ENCODE measurements around the gene PGA3.
"Not testable (repeated sequence)": the region's sequence is repeated elsewhere in the genome, so short reads cannot be mapped to it uniquely, and the experiment has no call there.

Gene PGA3

DNA sequence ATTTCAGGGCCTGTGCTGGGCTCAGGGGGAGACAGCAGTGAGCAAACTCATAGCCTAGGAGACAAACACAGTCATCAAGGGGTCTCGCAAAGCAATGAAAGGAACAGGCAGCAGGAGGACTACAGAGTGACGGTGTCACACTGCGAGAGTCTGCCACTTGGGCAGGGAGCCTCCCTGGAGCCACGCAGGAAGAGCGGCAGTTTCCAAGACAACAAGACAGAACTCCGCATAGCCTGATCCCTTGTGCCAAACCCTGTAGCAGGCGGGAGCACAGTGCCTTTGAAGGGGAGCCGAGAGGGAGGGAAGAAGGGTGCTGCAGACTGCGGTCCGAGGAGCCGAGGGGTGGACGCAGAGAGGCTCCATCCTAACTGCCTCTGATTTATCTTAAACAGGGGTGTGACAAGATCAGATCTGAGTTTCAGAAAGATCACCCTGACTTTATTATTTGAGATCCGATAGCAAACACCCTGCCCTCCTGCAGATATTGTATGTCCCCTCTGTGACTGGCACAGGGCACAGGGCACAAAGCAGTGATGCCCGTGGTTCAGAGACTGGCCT lies 1.3 kb downstream of the PGA3 start:
- not testable (repeated sequence) for H3K36me3 ChIP-seq (ENCODE audit: control insufficient read depth, insufficient read depth, low read length); H3K27me3 ChIP-seq (ENCODE audit: control insufficient read depth, insufficient read depth, low read length, poor library complexity, severe bottlenecking); H3K4me3 ChIP-seq (ENCODE audit: insufficient read depth, low read depth, low read length); H3K9me3 ChIP-seq (ENCODE audit: control insufficient read depth, low read length); H3K27ac ChIP-seq (ENCODE audit: insufficient read depth, low read depth, low read length, poor library complexity, severe bottlenecking); H3K4me1 ChIP-seq (ENCODE audit: control insufficient read depth, insufficient read depth, low read length)
- WGBS, 2 experiments, result 74 to 75% methylated on average over 14 of the region's 14 CpGs

DNA sequence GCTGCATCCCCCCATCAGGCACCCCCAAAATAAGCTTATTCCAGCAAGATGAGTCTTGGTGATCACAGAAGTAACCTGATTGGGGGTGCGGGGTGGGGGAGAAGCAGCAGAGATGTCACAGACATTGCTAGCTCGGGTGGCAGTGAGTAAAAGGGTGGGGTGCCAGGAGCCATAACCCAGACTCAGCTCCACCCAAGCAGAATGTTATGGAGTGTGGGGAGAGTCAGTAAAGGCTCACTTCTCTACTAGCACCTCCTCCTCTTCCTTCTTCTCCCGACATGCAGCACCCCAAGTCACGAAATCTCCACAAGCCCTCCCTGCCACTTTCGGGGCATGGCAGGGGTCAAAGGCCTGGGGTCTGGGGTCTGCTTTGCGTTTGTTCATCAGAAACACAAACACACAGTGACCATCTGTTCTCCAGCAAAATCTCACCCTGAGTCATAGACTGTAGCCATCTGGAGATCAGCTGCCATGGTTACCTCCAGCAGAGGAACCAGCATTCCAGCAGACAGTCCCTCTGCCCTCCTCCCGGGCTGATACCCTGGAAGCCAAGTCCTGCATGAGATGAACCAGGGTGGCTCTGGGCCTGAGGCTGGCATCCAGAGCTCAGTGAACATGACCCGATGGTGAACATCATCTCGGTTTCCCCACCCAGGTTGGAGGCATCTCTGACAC lies 4.5 kb downstream of the PGA3 start:
- H3K4me3 ChIP-seq (ENCODE audit: insufficient read depth, low read depth, low read length); H3K27me3 ChIP-seq (ENCODE audit: control insufficient read depth, insufficient read depth, low read length, poor library complexity, severe bottlenecking); H3K27ac ChIP-seq (ENCODE audit: insufficient read depth, low read depth, low read length, poor library complexity, severe bottlenecking); H3K4me1 ChIP-seq (ENCODE audit: control insufficient read depth, insufficient read depth, low read length); H3K36me3 ChIP-seq (ENCODE audit: control insufficient read depth, insufficient read depth, low read length); H3K9me3 ChIP-seq (ENCODE audit: control insufficient read depth, low read length): not testable (repeated sequence)
- WGBS, 2 experiments, result no CpG with 5 or more reads among the region's 9 CpGs

DNA sequence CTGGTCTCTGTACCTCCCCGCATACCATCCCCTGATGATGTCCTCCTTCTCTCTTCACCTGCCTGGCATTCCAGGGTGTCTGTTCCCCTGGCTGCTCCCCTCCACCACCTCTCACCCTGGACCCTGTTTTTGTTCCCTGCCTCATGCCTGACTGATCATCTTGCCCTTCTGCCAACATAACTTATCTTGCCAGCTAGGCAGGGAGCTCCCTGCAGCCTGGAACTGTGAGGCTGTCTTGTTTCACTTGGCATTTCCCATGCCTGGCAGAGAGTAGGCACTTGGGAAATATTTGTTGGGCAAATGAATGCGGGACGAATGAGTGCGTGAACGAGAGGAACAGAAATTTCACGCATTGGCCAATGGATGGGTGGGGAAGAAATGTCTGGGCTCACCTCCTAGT lies 7.3 kb downstream of the PGA3 start:
- H3K4me1 ChIP-seq (ENCODE audit: control insufficient read depth, insufficient read depth, low read length); H3K36me3 ChIP-seq (ENCODE audit: control insufficient read depth, insufficient read depth, low read length); H3K27me3 ChIP-seq (ENCODE audit: control insufficient read depth, insufficient read depth, low read length, poor library complexity, severe bottlenecking); H3K9me3 ChIP-seq (ENCODE audit: control insufficient read depth, low read length); H3K27ac ChIP-seq (ENCODE audit: insufficient read depth, low read depth, low read length, poor library complexity, severe bottlenecking); H3K4me3 ChIP-seq (ENCODE audit: insufficient read depth, low read depth, low read length): not testable (repeated sequence)
- WGBS, 2 experiments, result no CpG with 5 or more reads among the region's 6 CpGs

DNA sequence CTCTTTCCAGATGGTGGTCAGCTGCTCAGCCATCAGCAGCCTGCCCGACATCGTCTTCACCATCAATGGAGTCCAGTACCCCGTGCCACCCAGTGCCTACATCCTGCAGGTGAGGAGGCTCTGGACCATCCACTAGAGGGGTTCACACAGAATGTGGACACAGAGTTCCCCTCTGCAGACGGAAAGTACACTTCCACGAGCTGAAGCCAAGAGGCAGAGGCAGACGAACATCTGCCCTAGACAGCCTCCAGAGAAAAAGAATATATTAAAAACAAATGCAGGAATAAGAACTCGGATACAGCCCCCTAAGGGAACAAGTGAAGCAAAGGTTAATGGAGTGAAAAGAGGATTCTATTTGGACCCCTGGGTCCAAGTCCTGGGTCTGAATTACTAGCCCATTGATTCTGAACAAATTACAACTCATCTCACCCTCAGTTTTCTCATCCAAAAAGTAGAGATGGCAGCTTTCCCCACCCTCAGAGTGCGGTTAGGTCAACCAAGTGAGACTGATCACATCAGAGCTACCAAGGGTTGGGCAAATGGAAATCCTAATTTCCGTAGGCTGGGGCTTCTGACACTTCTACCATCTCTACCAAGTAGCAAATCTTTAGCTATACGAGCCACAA lies 8.1 kb downstream of the PGA3 start:
- not testable (repeated sequence) for H3K27me3 ChIP-seq (ENCODE audit: control insufficient read depth, insufficient read depth, low read length, poor library complexity, severe bottlenecking); H3K9me3 ChIP-seq (ENCODE audit: control insufficient read depth, low read length); H3K4me3 ChIP-seq (ENCODE audit: insufficient read depth, low read depth, low read length); H3K27ac ChIP-seq (ENCODE audit: insufficient read depth, low read depth, low read length, poor library complexity, severe bottlenecking); H3K4me1 ChIP-seq (ENCODE audit: control insufficient read depth, insufficient read depth, low read length); H3K36me3 ChIP-seq (ENCODE audit: control insufficient read depth, insufficient read depth, low read length)
- 98 to 100% methylated on average over 3 of the region's 10 CpGs for WGBS, 2 experiments

DNA sequence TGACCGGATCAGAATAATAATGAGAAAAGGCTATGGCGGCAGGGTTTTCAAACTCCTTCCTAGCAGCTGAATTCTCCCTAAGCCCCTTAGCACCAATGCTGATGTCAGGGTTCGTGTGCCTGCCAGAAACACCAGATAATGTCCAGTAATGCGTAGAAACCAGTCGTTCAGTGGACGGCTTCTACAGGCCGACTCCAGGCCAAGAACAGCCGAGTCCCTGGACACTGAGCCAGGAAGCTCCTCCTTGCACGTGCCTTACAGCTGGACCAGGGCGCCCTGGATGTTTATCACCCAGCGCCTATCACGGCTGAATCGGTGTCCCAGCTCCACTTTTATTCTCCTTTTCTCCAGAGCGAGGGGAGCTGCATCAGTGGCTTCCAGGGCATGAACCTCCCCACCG lies 8.9 kb downstream of the PGA3 start:
- H3K27me3 ChIP-seq (ENCODE audit: control insufficient read depth, insufficient read depth, low read length, poor library complexity, severe bottlenecking); H3K4me1 ChIP-seq (ENCODE audit: control insufficient read depth, insufficient read depth, low read length); H3K36me3 ChIP-seq (ENCODE audit: control insufficient read depth, insufficient read depth, low read length); H3K27ac ChIP-seq (ENCODE audit: insufficient read depth, low read depth, low read length, poor library complexity, severe bottlenecking); H3K4me3 ChIP-seq (ENCODE audit: insufficient read depth, low read depth, low read length); H3K9me3 ChIP-seq (ENCODE audit: control insufficient read depth, low read length): not testable (repeated sequence)
- no CpG with 5 or more reads among the region's 15 CpGs for WGBS, 2 experiments

DNA sequence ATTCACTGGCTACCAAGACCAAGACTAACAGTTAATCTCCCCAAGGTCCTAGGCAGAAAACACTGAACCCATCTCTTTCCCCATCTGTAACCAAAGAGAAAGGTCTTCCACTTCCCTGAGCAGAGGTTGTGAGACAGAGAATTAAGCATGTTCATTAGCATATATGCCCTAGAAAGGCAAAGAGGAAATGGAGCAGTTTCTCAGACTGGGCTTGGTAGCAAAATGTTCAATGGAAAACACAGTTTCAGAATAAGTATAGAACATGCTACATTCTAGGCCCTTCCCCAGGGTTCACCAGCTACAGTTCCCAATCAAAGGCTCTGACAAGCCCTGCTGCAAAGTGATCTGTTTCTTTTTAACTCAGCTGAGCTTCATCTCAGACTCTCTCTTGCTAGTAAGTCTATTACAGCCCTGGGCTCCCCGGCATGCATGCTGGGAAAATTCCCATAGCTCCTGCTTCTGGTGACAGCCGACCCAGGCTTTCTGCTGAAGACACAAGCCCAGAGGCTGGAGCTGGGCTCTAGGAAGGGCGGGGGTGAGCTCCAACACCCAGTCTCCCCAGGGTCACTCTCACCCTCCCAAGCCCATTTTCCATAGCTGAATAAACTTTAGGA lies 10.5 kb downstream of the PGA3 start:
- H3K27me3 ChIP-seq (ENCODE audit: control insufficient read depth, insufficient read depth, low read length, poor library complexity, severe bottlenecking); H3K9me3 ChIP-seq (ENCODE audit: control insufficient read depth, low read length); H3K4me1 ChIP-seq (ENCODE audit: control insufficient read depth, insufficient read depth, low read length); H3K4me3 ChIP-seq (ENCODE audit: insufficient read depth, low read depth, low read length); H3K27ac ChIP-seq (ENCODE audit: insufficient read depth, low read depth, low read length, poor library complexity, severe bottlenecking); H3K36me3 ChIP-seq (ENCODE audit: control insufficient read depth, insufficient read depth, low read length): not testable (repeated sequence)
- no CpG with 5 or more reads among the region's 3 CpGs for WGBS, 2 experiments

DNA sequence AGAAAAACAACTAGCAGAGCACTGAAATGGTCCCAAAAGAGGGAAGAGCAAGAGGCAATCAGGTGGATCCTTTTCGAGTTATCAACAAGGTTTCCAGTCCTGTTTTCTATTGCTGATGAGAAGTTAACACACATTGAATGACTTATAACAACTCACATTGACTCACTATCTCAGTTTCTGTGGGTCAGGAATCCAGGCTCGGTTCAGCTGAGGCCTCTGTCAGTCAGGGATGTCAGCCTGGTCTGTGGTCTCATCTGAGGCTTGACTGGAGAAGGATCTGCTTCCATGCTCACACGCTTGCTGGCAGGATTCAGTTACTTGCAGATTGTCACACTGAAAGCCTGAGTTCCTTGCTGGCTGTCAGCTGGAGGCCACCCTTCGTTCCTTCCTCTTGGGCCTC lies 15.0 kb downstream of the PGA3 start:
- H3K9me3 ChIP-seq (ENCODE audit: control insufficient read depth, low read length); H3K27me3 ChIP-seq (ENCODE audit: control insufficient read depth, insufficient read depth, low read length, poor library complexity, severe bottlenecking); H3K4me3 ChIP-seq (ENCODE audit: insufficient read depth, low read depth, low read length); H3K27ac ChIP-seq (ENCODE audit: insufficient read depth, low read depth, low read length, poor library complexity, severe bottlenecking); H3K4me1 ChIP-seq (ENCODE audit: control insufficient read depth, insufficient read depth, low read length); H3K36me3 ChIP-seq (ENCODE audit: control insufficient read depth, insufficient read depth, low read length): not testable (repeated sequence)
- WGBS, 2 experiments, result no CpG with 5 or more reads among the region's 4 CpGs

DNA sequence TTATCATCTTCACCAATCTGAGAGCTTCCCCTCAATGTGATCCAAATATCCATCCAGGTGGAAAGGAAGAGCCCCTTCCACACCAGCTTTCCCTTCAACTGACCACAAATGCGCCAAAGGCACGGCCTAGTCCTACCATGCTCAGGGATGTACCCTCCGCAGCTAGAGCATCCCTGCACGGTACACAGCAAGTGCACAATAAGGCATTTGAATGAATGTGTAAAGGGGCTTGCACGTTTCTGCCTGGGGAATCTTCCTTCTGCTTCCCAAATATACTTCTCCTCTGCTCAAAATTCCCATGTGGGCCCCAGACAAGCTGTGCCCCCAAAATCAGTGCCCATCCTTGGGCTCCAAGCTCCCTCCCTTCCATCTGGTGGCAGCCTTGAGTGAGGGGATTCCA lies 15.7 kb downstream of the PGA3 start:
- WGBS, 2 experiments, result 94 to 98% methylated on average over 5 of the region's 5 CpGs
- H3K27ac ChIP-seq (ENCODE audit: insufficient read depth, low read depth, low read length, poor library complexity, severe bottlenecking), result not testable (repeated sequence)

DNA sequence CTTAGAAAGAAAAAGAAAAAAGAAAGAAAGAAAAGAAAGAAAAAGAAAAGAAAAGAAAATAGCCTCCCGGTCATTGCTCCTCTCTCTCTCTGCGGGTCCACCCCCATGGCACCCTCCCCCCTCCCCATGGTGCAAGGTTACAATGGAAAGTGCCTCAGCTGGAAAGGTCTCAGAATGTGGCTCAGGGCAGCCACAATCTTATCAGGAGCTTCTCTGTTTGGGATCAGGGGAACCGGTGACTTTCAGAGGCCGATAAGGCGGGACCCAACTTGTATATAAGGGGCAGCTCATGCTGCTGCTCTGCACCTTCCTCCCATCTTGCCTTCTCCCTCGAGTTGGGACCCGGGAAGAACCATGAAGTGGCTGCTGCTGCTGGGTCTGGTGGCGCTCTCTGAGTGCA lies 18.7 kb downstream of the PGA3 start, which contains the start of gene PGA4:
TSS of gene PGA4 (plus strand) at position 301 of the 400 bp plus-strand sequence. CDS start at position 355, 54 bp downstream.
- H3K27me3 ChIP-seq (ENCODE audit: control insufficient read depth, insufficient read depth, low read length, poor library complexity, severe bottlenecking); H3K27ac ChIP-seq (ENCODE audit: insufficient read depth, low read depth, low read length, poor library complexity, severe bottlenecking); H3K4me3 ChIP-seq (ENCODE audit: insufficient read depth, low read depth, low read length); H3K36me3 ChIP-seq (ENCODE audit: control insufficient read depth, insufficient read depth, low read length); H3K9me3 ChIP-seq (ENCODE audit: control insufficient read depth, low read length); H3K4me1 ChIP-seq (ENCODE audit: control insufficient read depth, insufficient read depth, low read length): not testable (repeated sequence)
- no CpG with 5 or more reads among the region's 8 CpGs for WGBS, 2 experiments

More for the DNA sequence above, 15.7 kb downstream of the PGA3 start:
- not testable (repeated sequence) for H3K4me3 ChIP-seq (ENCODE audit: insufficient read depth, low read depth, low read length); H3K36me3 ChIP-seq (ENCODE audit: control insufficient read depth, insufficient read depth, low read length); H3K4me1 ChIP-seq (ENCODE audit: control insufficient read depth, insufficient read depth, low read length); H3K9me3 ChIP-seq (ENCODE audit: control insufficient read depth, low read length); H3K27me3 ChIP-seq (ENCODE audit: control insufficient read depth, insufficient read depth, low read length, poor library complexity, severe bottlenecking)

DNA sequence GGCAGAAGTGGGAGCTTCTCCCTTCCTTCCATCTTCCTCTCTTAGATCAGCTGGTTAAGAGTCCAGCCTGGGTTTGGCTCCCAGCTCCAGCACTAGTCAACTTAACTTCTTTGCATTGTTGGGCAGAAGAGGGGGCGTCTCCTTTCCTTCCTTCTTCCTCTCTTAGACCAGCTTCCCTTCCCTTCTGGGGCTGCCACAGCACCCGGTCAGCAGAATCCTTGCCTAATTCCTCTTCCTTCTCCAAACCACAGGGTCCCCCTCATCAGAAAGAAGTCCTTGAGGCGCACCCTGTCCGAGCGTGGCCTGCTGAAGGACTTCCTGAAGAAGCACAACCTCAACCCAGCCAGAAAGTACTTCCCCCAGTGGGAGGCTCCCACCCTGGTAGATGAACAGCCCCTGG lies 19.4 kb downstream of the PGA3 start:
- not testable (repeated sequence) for H3K27me3 ChIP-seq (ENCODE audit: control insufficient read depth, insufficient read depth, low read length, poor library complexity, severe bottlenecking); H3K9me3 ChIP-seq (ENCODE audit: control insufficient read depth, low read length); H3K27ac ChIP-seq (ENCODE audit: insufficient read depth, low read depth, low read length, poor library complexity, severe bottlenecking); H3K36me3 ChIP-seq (ENCODE audit: control insufficient read depth, insufficient read depth, low read length); H3K4me3 ChIP-seq (ENCODE audit: insufficient read depth, low read depth, low read length); H3K4me1 ChIP-seq (ENCODE audit: control insufficient read depth, insufficient read depth, low read length)
- no CpG with 5 or more reads among the region's 5 CpGs for WGBS, 2 experiments

Data from ectodermal cell (in vitro differentiated cells).